Calu3 (cell line): ENCODE data around the gene CACNA1G. TPM values are rescaled to one million over a fixed set of nuclear protein-coding genes. Genes with fewer than 3 reads are reported as not detected.

Source experiments
- BruUV-seq: library from RNA; stranded (reverse); fragments of 400-500 nt; replicated peaks from 2 replicates; lab custom pipeline; 2021; lab: Mats Ljungman, UMichigan
- CTCF ChIA-PET: fragments of 300-600 bp; sonication (Branson Sonifier 250); formaldehyde crosslinking; loops from one replicate; lab custom pipeline; 2022; ENCODE audit warnings: antibody characterized with exemption; lab: Charles Lee
- DNase-seq: peaks from one replicate; pipeline ENCODE4 v3.0.0; 2022
- H3K27ac Mint-ChIP-seq: one replicate; pipeline ENCODE4 v1.8.0; 2022; ENCODE audit warnings: mixed read lengths; ENCODE audit not compliant: unreplicated experiment
- H3K27me3 Mint-ChIP-seq: one replicate; pipeline ENCODE4 v1.8.0; 2022; ENCODE audit warnings: mixed read lengths; ENCODE audit not compliant: unreplicated experiment
- H3K36me3 Mint-ChIP-seq: one replicate; pipeline ENCODE4 v1.8.0; 2022; ENCODE audit warnings: mild to moderate bottlenecking, moderate library complexity, mixed read lengths; ENCODE audit not compliant: insufficient read depth, unreplicated experiment
- H3K4me1 Mint-ChIP-seq: one replicate; pipeline ENCODE4 v1.8.0; 2022; ENCODE audit warnings: mild to moderate bottlenecking, low read depth, mixed read lengths; ENCODE audit not compliant: unreplicated experiment
- H3K4me3 Mint-ChIP-seq: one replicate; pipeline ENCODE4 v1.8.0; 2022; ENCODE audit warnings: mild to moderate bottlenecking, low read depth, moderate library complexity, mixed read lengths; ENCODE audit not compliant: unreplicated experiment
- H3K9me3 Mint-ChIP-seq: one replicate; pipeline ENCODE4 v1.8.0; 2022; ENCODE audit warnings: low read depth, mixed read lengths; ENCODE audit not compliant: unreplicated experiment
- CTCF ChIP-seq: fragments of 200-600 bp; IDR thresholded peaks from one replicate; pipeline ENCODE4 v1.8.0; 2022; ENCODE audit warnings: antibody characterized with exemption; ENCODE audit not compliant: unreplicated experiment
- intact Hi-C: fragments of 100-400 bp; cut with micrococcal nuclease; formaldehyde crosslinking; loops from one replicate; pipeline ENCODE4 v1.10.0; 2022; ENCODE audit not compliant: unreplicated experiment
- total RNA-seq: library from RNA; stranded (reverse); gene quantifications from 2 replicates; pipeline ENCODE4 v1.2.3, GENCODE V29; 2022

CACNA1G gene
- total RNA-seq, 1 experiment from 2014 or later: not detected

- intact Hi-C loops: no loop called here
- H3K27me3 Mint-ChIP-seq: no peaks in the 10 kb centered on the region
- H3K27ac Mint-ChIP-seq: no peak overlapping the region
Measured at GRCh38 chr17:50551433-50551815, 9.1 kb upstream of the CACNA1G start.

GRCh38 chr17:50551884-50552283 is 8.6 kb upstream of the CACNA1G start:
- Mint-ChIP-seq H3K27me3 (peaks cover 2% of the 10 kb centered on the region), H3K4me3 (no peak overlapping the region), H3K9me3 (no peaks in the 10 kb centered on the region), H3K4me1 (no peaks in the 10 kb centered on the region), H3K36me3 (peaks cover 8% of the 10 kb centered on the region), H3K27ac (no peak overlapping the region)
- DNase-seq: no peak
- no peak for TF ChIP-seq CTCF
- BruUV-seq: no TSS peak
- intact Hi-C loops: no loop called here
- CTCF ChIA-PET: interaction anchor here (1.1 kb wide), 1 partner anchor 231 kb away, joined by 3 read pairs; no protein-coding TSS in a partner anchor

More at GRCh38 chr17:50551433-50551815, 9.1 kb upstream of the CACNA1G start:
- Mint-ChIP-seq H3K4me3 (no peak overlapping the region), H3K4me1 (no peaks in the 10 kb centered on the region), H3K36me3 (peaks cover 8% of the 10 kb centered on the region), H3K9me3 (no peaks in the 10 kb centered on the region)
- CTCF ChIA-PET: interaction anchor here (0.6 to 1.5 kb wide), 18 partner anchors 8 to 254 kb away, joined by 3 to 30 read pairs (median 5); partner anchors contain the start of genes CACNA1G and LUC7L3
- no peak for DNase-seq
- TF ChIP-seq CTCF: no peak
- BruUV-seq: no TSS peak

- Mint-ChIP-seq H3K4me1 (no peaks in the 10 kb centered on the region), H3K4me3 (no peak overlapping the region), H3K36me3 (no peaks in the 10 kb centered on the region), H3K27ac (no peak overlapping the region), H3K27me3 (peaks cover 25% of the 10 kb centered on the region), H3K9me3 (no peaks in the 10 kb centered on the region)
- no peak for TF ChIP-seq CTCF
- no peak for DNase-seq
- CTCF ChIA-PET: no interaction called here
- BruUV-seq: no TSS peak
- intact Hi-C loops: no loop called here
Measured at GRCh38 chr17:50554201-50554600, 6.3 kb upstream of the CACNA1G start.

- Mint-ChIP-seq H3K4me1 (no peaks in the 10 kb centered on the region), H3K9me3 (no peaks in the 10 kb centered on the region), H3K4me3 (no peak overlapping the region), H3K36me3 (no peaks in the 10 kb centered on the region), H3K27ac (no peak overlapping the region), H3K27me3 (peaks cover 44% of the 10 kb centered on the region)
- BruUV-seq: no TSS peak
- TF ChIP-seq CTCF: no peak
- intact Hi-C loops: no loop called here
- CTCF ChIA-PET: interaction anchor here (0.6 kb wide), 1 partner anchor 122 kb away, joined by 3 read pairs; no protein-coding TSS in a partner anchor
- no peak for DNase-seq
Measured at GRCh38 chr17:50556803-50557202, 3.7 kb upstream of the CACNA1G start.
